H9 (cell line): ENCODE results near the gene SULF2. TPM values are rescaled to one million over a fixed set of nuclear protein-coding genes. Genes with fewer than 3 reads are reported as not detected.

ENCODE experiments used
- DNase-seq: peaks from one replicate; pipeline ENCODE4 v3.0.0-alpha.2; 2017
- H2AFZ ChIP-seq: one replicate; pipeline ENCODE4 v1.6.1; 2013; ENCODE audit warnings: mild to moderate bottlenecking, low read length, control low read depth, moderate library complexity
- H2AK5ac ChIP-seq: 2 replicates; pipeline ENCODE4 v1.6.1; 2013; ENCODE audit warnings: low read length, control low read depth, mixed read lengths; ENCODE audit not compliant: insufficient read length
- H2BK120ac ChIP-seq: one replicate; pipeline ENCODE4 v1.6.1; 2013; ENCODE audit warnings: low read depth, mild to moderate bottlenecking, low read length, control low read depth, inconsistent platforms; ENCODE audit not compliant: poor library complexity, severe bottlenecking
- H2BK12ac ChIP-seq: 2 replicates; pipeline ENCODE4 v1.6.1; 2013; ENCODE audit warnings: low read length, control low read depth, mixed read lengths, low read depth; ENCODE audit not compliant: insufficient read length
- H2BK15ac ChIP-seq: 2 replicates; pipeline ENCODE4 v1.6.1; 2013; ENCODE audit warnings: low read depth, low read length, control low read depth
- H2BK20ac ChIP-seq: one replicate; pipeline ENCODE4 v1.6.1; 2013; ENCODE audit warnings: low read depth, mild to moderate bottlenecking, low read length, control low read depth, inconsistent platforms; ENCODE audit not compliant: poor library complexity, severe bottlenecking
- H2BK5ac ChIP-seq: 2 replicates; pipeline ENCODE4 v1.6.1; 2013; ENCODE audit warnings: low read length, control low read depth, mixed read lengths; ENCODE audit not compliant: insufficient read length
- H3K14ac ChIP-seq: 2 replicates; pipeline ENCODE4 v1.6.1; 2013; ENCODE audit warnings: low read length, control low read depth; ENCODE audit not compliant: insufficient read depth
- H3K18ac ChIP-seq: 2 replicates; pipeline ENCODE4 v1.6.1; 2013; ENCODE audit warnings: low read depth, mild to moderate bottlenecking, mixed read lengths, low read length, control low read depth; ENCODE audit not compliant: insufficient read length
- H3K23ac ChIP-seq: 2 replicates; pipeline ENCODE4 v1.6.1; 2013; ENCODE audit warnings: low read length, control low read depth, mixed read lengths, low read depth; ENCODE audit not compliant: insufficient read length
- H3K23me2 ChIP-seq: 2 replicates; pipeline ENCODE4 v1.6.1; 2013; ENCODE audit warnings: low read depth, mild to moderate bottlenecking, mixed read lengths, low read length, control low read depth; ENCODE audit not compliant: insufficient read length, poor library complexity, severe bottlenecking
- H3K27ac ChIP-seq: 2 replicates; pipeline ENCODE4 v1.5.1; 2013; ENCODE audit warnings: low read length, control low read depth, mixed read lengths, low read depth; ENCODE audit not compliant: insufficient read length
- H3K27me3 ChIP-seq: 2 replicates; pipeline ENCODE4 v1.6.1; 2013; ENCODE audit warnings: low read length, control low read depth, inconsistent platforms; ENCODE audit not compliant: insufficient read depth
- H3K4ac ChIP-seq: 2 replicates; pipeline ENCODE4 v1.6.1; 2013; ENCODE audit warnings: low read depth, mild to moderate bottlenecking, control low read depth, inconsistent platforms, low read length, moderate library complexity
- H3K4me1 ChIP-seq: 2 replicates; pipeline ENCODE4 v1.6.1; 2013; ENCODE audit warnings: low read length, control low read depth, inconsistent platforms; ENCODE audit not compliant: insufficient read depth
- H3K4me2 ChIP-seq: 2 replicates; pipeline ENCODE4 v1.6.1; 2013; ENCODE audit warnings: low read length, control low read depth, mixed read lengths; ENCODE audit not compliant: insufficient read length, insufficient read depth
- H3K56ac ChIP-seq: 2 replicates; pipeline ENCODE4 v1.6.1; 2013; ENCODE audit warnings: low read depth, mild to moderate bottlenecking, mixed read lengths, low read length, control low read depth; ENCODE audit not compliant: insufficient read length
- H3K79me1 ChIP-seq: 2 replicates; pipeline ENCODE4 v1.6.1; 2013; ENCODE audit warnings: low read depth, mild to moderate bottlenecking, moderate library complexity, low read length, control low read depth, inconsistent platforms; ENCODE audit not compliant: insufficient read depth, poor library complexity, severe bottlenecking
- H3K79me2 ChIP-seq: 2 replicates; pipeline ENCODE4 v1.6.1; 2013; ENCODE audit warnings: low read length, control low read depth, inconsistent platforms; ENCODE audit not compliant: insufficient read depth
- H3K9ac ChIP-seq: 2 replicates; pipeline ENCODE4 v1.6.1; 2013; ENCODE audit warnings: low read length, control low read depth, mixed read lengths; ENCODE audit not compliant: insufficient read length; ENCODE audit errors: extremely low read depth
- H3K9me3 ChIP-seq: one replicate; pipeline ENCODE4 v1.6.1; 2013; ENCODE audit warnings: low read depth, low read length, inconsistent platforms; ENCODE audit not compliant: control insufficient read depth
- H3T11ph ChIP-seq: one replicate; pipeline ENCODE4 v1.6.1; 2013; ENCODE audit warnings: mild to moderate bottlenecking, low read length, control low read depth, inconsistent platforms
- H4K20me1 ChIP-seq: one replicate; pipeline ENCODE4 v1.6.1; 2013; ENCODE audit not compliant: control insufficient read depth, insufficient read length, insufficient read depth
- H4K5ac ChIP-seq: 2 replicates; pipeline ENCODE4 v1.6.1; 2013; ENCODE audit warnings: low read depth, mild to moderate bottlenecking, mixed read lengths, low read length, control low read depth; ENCODE audit not compliant: insufficient read length
- H4K8ac ChIP-seq: replicated peaks from 2 replicates; pipeline ENCODE4 v1.6.1; 2013; ENCODE audit warnings: low read length, control low read depth, mixed read lengths, low read depth; ENCODE audit not compliant: insufficient read length
- H4K91ac ChIP-seq: 2 replicates; pipeline ENCODE4 v1.6.1; 2013; ENCODE audit warnings: low read depth, mild to moderate bottlenecking, moderate library complexity, mixed read lengths, low read length, control low read depth; ENCODE audit not compliant: insufficient read length
- H3K27ac Mint-ChIP-seq, 3 experiments: 2 replicates in 2 of 3; 3 replicates in 1 of 3; pipeline ENCODE4 v1.8.0; 2020 to 2021; ENCODE audit warnings: mixed read lengths in 3 of 3, mild to moderate bottlenecking in 1 of 3, moderate library complexity in 1 of 3
- H3K27me3 Mint-ChIP-seq: 2 replicates; pipeline ENCODE4 v1.8.0; 2021; ENCODE audit warnings: low read depth, mild to moderate bottlenecking, moderate library complexity, mixed read lengths
- H3K36me3 Mint-ChIP-seq, 3 experiments: 2 replicates in 2 of 3; 3 replicates in 1 of 3; pipeline ENCODE4 v1.8.0; 2020 to 2021; ENCODE audit warnings: low read depth in 3 of 3, mixed read lengths in 3 of 3; ENCODE audit not compliant: insufficient read depth in 1 of 3
- H3K4me1 Mint-ChIP-seq, 2 experiments: 2 replicates each; pipeline ENCODE4 v1.8.0; 2020; ENCODE audit warnings: mixed read lengths in 2 of 2
- H3K4me3 Mint-ChIP-seq, 2 experiments: 2 replicates in 1 of 2; 3 replicates in 1 of 2; pipeline ENCODE4 v1.8.0; 2020 to 2021; ENCODE audit warnings: mild to moderate bottlenecking in 2 of 2, mixed read lengths in 2 of 2, moderate library complexity in 1 of 2
- H3K9me3 Mint-ChIP-seq, 2 experiments: 2 replicates in 1 of 2; 3 replicates in 1 of 2; pipeline ENCODE4 v1.8.0; 2020; ENCODE audit warnings: mild to moderate bottlenecking in 2 of 2, mixed read lengths in 2 of 2, moderate library complexity in 1 of 2
- total RNA-seq: library from RNA; stranded (reverse); gene quantifications from 2 replicates; pipeline ENCODE4 v1.2.1, GENCODE V29; 2021
- TF ChIP-seq, protein P1 (sequence below): fragments of 200-600 bp; sonication (generic); conservative IDR thresholded peaks from 3 replicates; pipeline ENCODE4 v1.8.0; 2021; ENCODE audit warnings: antibody characterized with exemption, mild to moderate bottlenecking

Gene SULF2
- total RNA-seq, 1 experiment from 2014 or later: 31.2 TPM

DNA sequence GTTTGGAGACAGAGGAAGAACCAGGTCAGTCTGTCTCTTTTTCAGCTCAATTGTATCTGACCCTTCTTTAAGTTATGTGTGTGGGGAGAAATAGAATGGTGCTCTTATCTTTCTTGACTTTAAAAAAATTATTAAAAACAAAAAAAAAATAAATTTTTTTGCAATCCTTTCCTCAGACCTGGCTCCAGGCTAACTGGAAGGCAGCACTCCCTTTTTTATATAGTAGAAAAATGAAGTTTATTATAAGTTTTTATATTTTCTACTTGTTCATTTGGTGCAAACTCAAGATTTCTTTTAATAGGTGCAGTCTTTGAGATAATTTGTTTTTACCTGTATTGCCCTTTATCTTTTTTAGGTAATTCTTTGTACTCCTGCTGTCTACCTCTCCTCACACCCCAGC, 129.6 kb downstream of the SULF2 start:
- H3K4ac ChIP-seq: no peak overlapping the region
- no peak overlapping the region for H4K5ac ChIP-seq
- peaks cover 24 to 29% of the 10 kb centered on the region in 2 experiments for H3K4me1 Mint-ChIP-seq
- no peak for DNase-seq
- H2BK20ac ChIP-seq: no peak overlapping the region
- H3K27ac ChIP-seq: no peak overlapping the region
- H3K14ac ChIP-seq: no peak overlapping the region
- H3K23ac ChIP-seq: no peak overlapping the region
- H3K4me2 ChIP-seq: no peak overlapping the region
- H3K9ac ChIP-seq: no peak overlapping the region
- no peak overlapping the region for H2AK5ac ChIP-seq
- H3T11ph ChIP-seq: no peak overlapping the region
- H3K4me3 Mint-ChIP-seq: no peak overlapping the region
- peaks cover 11% of the 10 kb centered on the region; the same call in 1 of the 2 replicates for H3K4me1 ChIP-seq
- H3K27me3 Mint-ChIP-seq: no peaks in the 10 kb centered on the region
- no peaks in the 10 kb centered on the region for H3K79me1 ChIP-seq
- H2BK120ac ChIP-seq: no peak overlapping the region
- no peaks in the 10 kb centered on the region for H3K23me2 ChIP-seq
- no peaks in the 10 kb centered on the region for H3K79me2 ChIP-seq
- H3K27ac Mint-ChIP-seq: peak overlapping the region in 1 of 3 experiments; percentile 26; a peak in 3 of 7 replicates
- no peaks in the 10 kb centered on the region for H3K9me3 Mint-ChIP-seq
- no peaks in the 10 kb centered on the region for H3K27me3 ChIP-seq
- no peaks in the 10 kb centered on the region for H3K9me3 ChIP-seq
- TF ChIP-seq, protein P1, sequence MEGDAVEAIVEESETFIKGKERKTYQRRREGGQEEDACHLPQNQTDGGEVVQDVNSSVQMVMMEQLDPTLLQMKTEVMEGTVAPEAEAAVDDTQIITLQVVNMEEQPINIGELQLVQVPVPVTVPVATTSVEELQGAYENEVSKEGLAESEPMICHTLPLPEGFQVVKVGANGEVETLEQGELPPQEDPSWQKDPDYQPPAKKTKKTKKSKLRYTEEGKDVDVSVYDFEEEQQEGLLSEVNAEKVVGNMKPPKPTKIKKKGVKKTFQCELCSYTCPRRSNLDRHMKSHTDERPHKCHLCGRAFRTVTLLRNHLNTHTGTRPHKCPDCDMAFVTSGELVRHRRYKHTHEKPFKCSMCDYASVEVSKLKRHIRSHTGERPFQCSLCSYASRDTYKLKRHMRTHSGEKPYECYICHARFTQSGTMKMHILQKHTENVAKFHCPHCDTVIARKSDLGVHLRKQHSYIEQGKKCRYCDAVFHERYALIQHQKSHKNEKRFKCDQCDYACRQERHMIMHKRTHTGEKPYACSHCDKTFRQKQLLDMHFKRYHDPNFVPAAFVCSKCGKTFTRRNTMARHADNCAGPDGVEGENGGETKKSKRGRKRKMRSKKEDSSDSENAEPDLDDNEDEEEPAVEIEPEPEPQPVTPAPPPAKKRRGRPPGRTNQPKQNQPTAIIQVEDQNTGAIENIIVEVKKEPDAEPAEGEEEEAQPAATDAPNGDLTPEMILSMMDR: no peak
- H4K20me1 ChIP-seq: no peaks in the 10 kb centered on the region
- no peak overlapping the region for H3K56ac ChIP-seq
- no peak overlapping the region for H2BK5ac ChIP-seq
- no peak overlapping the region for H4K8ac ChIP-seq
- no peak overlapping the region for H4K91ac ChIP-seq
- H3K18ac ChIP-seq: no peak overlapping the region
- H2AFZ ChIP-seq: no peak overlapping the region
- no peak overlapping the region for H2BK12ac ChIP-seq
- peaks cover 17 to 46% (median 36%) of the 10 kb centered on the region in 3 experiments; a peak in 6 of 7 replicates for H3K36me3 Mint-ChIP-seq
- no peak overlapping the region for H2BK15ac ChIP-seq
